K562 (cell line): ENCODE results near the gene ERP27. TPM values are rescaled to one million over a fixed set of nuclear protein-coding genes. Genes with fewer than 3 reads are reported as not detected.

ENCODE experiments used
- GTF2B ChIP-seq: IDR thresholded peaks from 2 replicates; pipeline ENCODE4 v1.6.1; 2011; ENCODE audit not compliant: insufficient read length; ENCODE audit errors: extremely low read depth
- ZBTB40 ChIP-seq, 2 experiments: fragments of 450-650 bp in 1 of 2; sonication (generic) in 1 of 2; formaldehyde crosslinking in 1 of 2; IDR thresholded peaks; 2 replicates each; pipeline versions ENCODE4 v1.7.1 to v1.9.0; 2016 to 2022; ENCODE audit warnings: inconsistent platforms in 1 of 2, mild to moderate bottlenecking in 1 of 2, missing genetic modification reagents in 1 of 2
- polyA plus RNA-seq, 8 experiments: library from polyadenylated mRNA; depleted of rRNA in 4 of 8; stranded (reverse) in 5 of 8; unstranded in 3 of 8; fragments of >200 nt; fragmentation: Nextera tagmentation in 2 of 8; fragmentation: Illumina TruSeq in 1 of 8; extraction: Ambion mirVana in 2 of 8; extraction: Trizol in 1 of 8; gene quantifications; 2 replicates each; pipeline versions ENCODE4 v1.2.1 to v1.2.3, GENCODE V29; 2011 to 2014; ENCODE audit warnings: inconsistent platforms in 1 of 8, missing spikeins in 1 of 8
- total RNA-seq, 7 experiments: library from RNA; depleted of rRNA in 6 of 7; stranded (reverse); fragments of >200 nt in 6 of 7; fragmentation: Illumina TruSeq in 2 of 7; extraction: Trizol in 2 of 7; gene quantifications; 2 replicates each; pipeline versions ENCODE4 v1.2.1 to v1.2.3, GENCODE V29; 2011 to 2021; ENCODE audit warnings: low replicate concordance in 1 of 7

Gene ERP27
- total and polyA plus RNA-seq, 9 of the 15 experiments (the other 6 are each of a cell fraction or from before 2014, with no cell fraction given) = 0.07 to 0.27 (median 0.11) TPM; not detected in 6

- no peak for TF ChIP-seq GTF2B
- TF ChIP-seq ZBTB40 (IDR thresholded peaks at IDR 0.05) = no peak
- no peak for TF ChIP-seq ZBTB40 (CRISPR knock-in tag; IDR thresholded peaks at IDR 0.05)
Measured at GRCh38 chr12:14961466-14962152, 23.3 kb upstream of the ERP27 start, which contains the start of gene ARHGDIB (continued).
